Smooth muscle cell (in vitro differentiated cells): ENCODE data around the gene SLC2A6. TPM values are rescaled to one million over a fixed set of nuclear protein-coding genes. Genes with fewer than 3 reads are reported as not detected.

Experiments
- DNase-seq: peaks from one replicate; lab custom pipeline; 2025; ENCODE audit not compliant: unreplicated experiment; lab: John Stamatoyannopoulos, UW
- H2AFZ ChIP-seq: fragments of 200-600 bp; sonication (generic); 2 replicates; pipeline ENCODE4 v1.6.0; 2016; ENCODE audit warnings: antibody characterized with exemption, low read depth, mild to moderate bottlenecking
- H3F3A ChIP-seq: fragments of 200-600 bp; sonication (generic); 2 replicates; pipeline ENCODE4 v1.6.0; 2017; ENCODE audit warnings: antibody characterized with exemption, low read depth
- H3K27ac ChIP-seq: fragments of 200-600 bp; sonication (generic); 2 replicates; pipeline ENCODE4 v1.5.1; 2016; ENCODE audit warnings: low read depth, mild to moderate bottlenecking
- H3K27me3 ChIP-seq: fragments of 200-600 bp; sonication (generic); 2 replicates; pipeline ENCODE4 v1.6.1; 2016; ENCODE audit warnings: low read depth, mild to moderate bottlenecking
- H3K36me3 ChIP-seq: fragments of 200-600 bp; sonication (generic); 2 replicates; pipeline ENCODE4 v1.5.1; 2016; ENCODE audit warnings: low read depth
- H3K4me1 ChIP-seq: fragments of 200-600 bp; sonication (generic); 2 replicates; pipeline ENCODE4 v1.5.1; 2016; ENCODE audit warnings: low read depth
- H3K4me2 ChIP-seq: fragments of 200-600 bp; sonication (generic); 2 replicates; pipeline ENCODE4 v1.6.0; 2016; ENCODE audit warnings: mild to moderate bottlenecking
- H3K4me3 ChIP-seq: fragments of 200-600 bp; sonication (generic); 2 replicates; pipeline ENCODE4 v1.5.1; 2016; ENCODE audit warnings: mild to moderate bottlenecking
- H3K79me2 ChIP-seq: fragments of 200-600 bp; sonication (generic); 2 replicates; pipeline ENCODE4 v1.6.0; 2016; ENCODE audit warnings: low read depth, mild to moderate bottlenecking
- H3K9ac ChIP-seq: fragments of 200-600 bp; sonication (generic); 2 replicates; pipeline ENCODE4 v1.6.0; 2016; ENCODE audit warnings: low read depth
- H3K9me3 ChIP-seq: fragments of 200-600 bp; sonication (generic); replicated peaks from 2 replicates; pipeline ENCODE4 v1.5.1; 2016; ENCODE audit warnings: low read depth
- H4K20me1 ChIP-seq: fragments of 200-600 bp; sonication (generic); 2 replicates; pipeline ENCODE4 v1.6.0; 2016; ENCODE audit warnings: low read depth
- CTCF ChIP-seq: fragments of 200-600 bp; sonication (generic); IDR thresholded peaks from 2 replicates; pipeline ENCODE4 v1.5.1; 2017; ENCODE audit warnings: borderline replicate concordance, mild to moderate bottlenecking, antibody characterized with exemption; ENCODE audit not compliant: insufficient read depth, poor library complexity, severe bottlenecking
- WGBS: methylation state at CpG from one replicate; pipeline ENCODE4 v1.1.7; 2016; ENCODE audit warnings: low lambda C conversion rate; 5-methylcytosine and 5-hydroxymethylcytosine counted together
- polyA plus RNA-seq: library from polyadenylated mRNA; unstranded; fragments of >200 nt; fragmentation: Nextera tagmentation; extraction: Ambion mirVana; gene quantifications from 2 replicates; pipeline ENCODE4 v1.2.1, GENCODE V29; 2016
- total RNA-seq: library from RNA; depleted of rRNA; stranded (reverse); fragments of >200 nt; gene quantifications from 2 replicates; pipeline ENCODE4 v1.2.3, GENCODE V29; 2014

Gene SLC2A6
- total and polyA plus RNA-seq, 2 experiments from 2014 or later, result 13.8 to 21.0 TPM

DNA sequence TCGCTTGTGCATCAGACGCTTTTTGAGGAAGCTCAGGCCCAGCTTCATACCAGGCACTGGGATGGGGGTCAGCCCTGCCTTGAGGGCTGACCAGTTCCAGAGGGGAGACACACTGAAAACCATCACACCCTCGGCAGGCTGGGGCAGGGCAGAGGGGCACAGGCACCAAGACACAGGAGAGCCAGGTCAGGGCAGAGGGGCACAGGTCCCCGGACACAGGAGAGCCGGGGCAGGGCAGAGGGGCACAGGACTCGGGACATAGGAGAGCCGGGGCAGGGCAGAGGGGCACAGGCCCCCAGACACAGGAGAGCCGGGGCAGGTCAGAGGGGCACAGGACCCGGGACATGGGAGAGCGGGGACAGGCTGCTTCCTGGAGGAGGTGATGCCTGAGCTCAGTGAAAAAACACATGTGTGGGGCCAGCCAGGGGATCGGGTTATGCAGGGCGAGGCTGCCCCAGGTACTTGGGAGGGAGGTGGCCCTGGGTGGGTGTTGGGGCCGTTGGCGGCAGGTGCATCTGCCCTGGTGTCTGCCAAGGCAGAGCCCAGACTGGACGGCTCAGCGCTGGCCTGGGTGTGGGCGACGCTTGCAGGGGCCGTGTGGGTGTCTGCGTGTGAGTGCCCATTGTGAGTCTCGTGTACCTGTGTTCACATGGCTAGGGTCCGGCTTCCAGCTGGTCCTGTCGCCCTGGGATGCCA lies 15.1 kb upstream of the SLC2A6 start:
- 95% methylated on average over 23 of the region's 23 CpGs for WGBS
- H3K4me2 ChIP-seq, result no peak overlapping the region
- H2AFZ ChIP-seq, result no peak overlapping the region
- no peak overlapping the region for H3K9ac ChIP-seq
- TF ChIP-seq CTCF, result no peak
- H3K36me3 ChIP-seq, result no peaks in the 10 kb centered on the region
- H3F3A ChIP-seq, result no peaks in the 10 kb centered on the region
- H3K27me3 ChIP-seq, result no peaks in the 10 kb centered on the region
- no peaks in the 10 kb centered on the region for H3K79me2 ChIP-seq
- no peak overlapping the region for H3K4me3 ChIP-seq
- no peaks in the 10 kb centered on the region for H3K9me3 ChIP-seq
- no peaks in the 10 kb centered on the region for H4K20me1 ChIP-seq
- H3K27ac ChIP-seq, result no peak overlapping the region
- no peak for DNase-seq
- H3K4me1 ChIP-seq, result no peaks in the 10 kb centered on the region

DNA sequence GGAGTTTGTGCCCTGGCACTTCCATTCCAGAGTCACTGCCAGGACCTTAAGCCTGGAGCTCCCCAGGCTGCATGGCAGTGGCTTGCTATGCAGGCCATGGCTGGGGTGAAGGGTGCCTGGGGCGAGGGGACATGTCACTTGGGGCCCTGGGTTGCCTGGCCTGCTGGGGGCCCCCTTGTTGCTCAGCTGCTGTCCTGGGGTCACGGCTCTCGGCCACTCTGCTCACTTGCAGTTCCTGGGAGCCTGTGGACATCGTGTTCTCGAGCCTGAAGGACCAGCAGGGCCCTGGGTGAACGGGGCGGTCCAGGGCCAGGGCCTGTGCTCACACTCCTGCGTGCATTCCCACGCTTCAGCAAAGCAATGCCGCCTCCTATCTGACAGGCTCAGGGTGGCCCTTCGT lies 14.5 kb upstream of the SLC2A6 start:
- H3K9ac ChIP-seq, result no peak overlapping the region
- H3F3A ChIP-seq, result no peaks in the 10 kb centered on the region
- no peaks in the 10 kb centered on the region for H3K9me3 ChIP-seq
- TF ChIP-seq CTCF, result no peak
- no peak overlapping the region for H3K4me2 ChIP-seq
- no peaks in the 10 kb centered on the region for H3K27me3 ChIP-seq
- H3K79me2 ChIP-seq, result no peaks in the 10 kb centered on the region
- H4K20me1 ChIP-seq, result no peaks in the 10 kb centered on the region
- WGBS, result 94% methylated on average over 11 of the region's 11 CpGs
- no peak overlapping the region for H3K4me3 ChIP-seq
- H3K27ac ChIP-seq, result no peak overlapping the region
- no peaks in the 10 kb centered on the region for H3K4me1 ChIP-seq
- no peak for DNase-seq
- H2AFZ ChIP-seq, result no peak overlapping the region
- H3K36me3 ChIP-seq, result no peaks in the 10 kb centered on the region

DNA sequence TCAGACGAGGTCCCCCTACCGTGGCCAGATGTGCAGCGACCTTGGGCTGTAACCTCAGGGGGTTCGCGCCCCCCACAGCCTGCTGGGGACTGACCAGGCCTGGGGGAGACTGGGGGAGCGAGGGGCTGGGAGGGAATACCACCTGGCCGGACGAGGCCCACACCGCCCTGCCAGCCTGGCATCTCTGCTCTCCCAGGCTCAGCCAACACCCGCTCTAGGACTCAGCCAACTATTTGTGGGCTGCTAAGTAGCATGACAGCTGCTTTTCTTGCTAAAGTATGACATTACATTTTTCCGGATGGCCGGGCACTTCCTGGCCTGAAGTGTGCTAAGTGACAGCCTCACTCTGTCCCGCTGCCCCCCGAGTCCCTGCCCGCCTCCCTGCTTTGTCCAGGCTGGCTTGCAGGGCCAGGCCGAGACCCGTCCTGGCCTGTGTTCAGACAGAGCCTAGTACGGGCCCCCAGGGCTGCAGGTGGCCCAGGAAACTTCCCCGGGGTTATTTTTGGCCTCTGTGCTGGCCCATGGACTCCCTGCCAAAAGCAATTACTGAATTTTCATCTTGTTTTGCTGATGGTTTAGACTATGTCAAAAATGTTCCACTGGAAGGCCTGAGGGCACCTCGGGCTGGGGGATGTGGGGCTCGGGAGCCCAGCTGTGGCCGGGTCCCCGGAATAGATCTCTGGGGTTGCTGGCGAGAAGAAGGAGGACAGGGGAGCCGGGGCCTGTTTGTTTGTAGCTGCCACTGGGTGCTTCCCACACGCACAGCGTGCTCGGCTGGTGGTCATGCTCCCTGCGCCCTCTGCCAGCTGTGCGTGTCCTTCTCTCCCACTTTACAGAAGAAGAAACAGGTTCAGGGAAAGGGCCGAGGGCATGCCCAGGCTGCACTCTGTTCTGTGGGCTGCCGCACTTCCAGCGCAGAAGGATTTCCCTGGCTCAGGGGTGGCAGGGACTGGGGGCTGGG lies 13.4 kb upstream of the SLC2A6 start:
- no peak overlapping the region for H3K4me2 ChIP-seq

More for the DNA sequence above, 13.4 kb upstream of the SLC2A6 start:
- Histone ChIP-seq H3K4me1 (no peaks in the 10 kb centered on the region), H3K9ac (no peak overlapping the region), H3K4me3 (no peak overlapping the region), H3K27me3 (no peaks in the 10 kb centered on the region), H4K20me1 (no peaks in the 10 kb centered on the region), H2AFZ (no peak overlapping the region), H3K79me2 (no peaks in the 10 kb centered on the region), H3F3A (no peaks in the 10 kb centered on the region), H3K9me3 (no peaks in the 10 kb centered on the region), H3K27ac (no peak overlapping the region), H3K36me3 (no peaks in the 10 kb centered on the region)
- DNase-seq, result no peak
- no peak for TF ChIP-seq CTCF
- WGBS, result 92% methylated on average over 33 of the region's 33 CpGs
